SKM-1 treated with dmso at 0.1 percent for 144 hours (cell line): ENCODE measurements around the gene AGFG1.

Experiments
- DNase-seq: peaks from one replicate; lab custom pipeline; 2025; ENCODE audit not compliant: unreplicated experiment; lab: John Stamatoyannopoulos, UW

Gene AGFG1

GRCh38 chr2:227460833-227461232, 11.1 kb upstream of the AGFG1 start:
- no peak for DNase-seq

GRCh38 chr2:227461811-227462461, 10.0 kb upstream of the AGFG1 start:
- DNase-seq: no peak

GRCh38 chr2:227462462-227462951, 9.4 kb upstream of the AGFG1 start:
- DNase-seq: no peak

DNA sequence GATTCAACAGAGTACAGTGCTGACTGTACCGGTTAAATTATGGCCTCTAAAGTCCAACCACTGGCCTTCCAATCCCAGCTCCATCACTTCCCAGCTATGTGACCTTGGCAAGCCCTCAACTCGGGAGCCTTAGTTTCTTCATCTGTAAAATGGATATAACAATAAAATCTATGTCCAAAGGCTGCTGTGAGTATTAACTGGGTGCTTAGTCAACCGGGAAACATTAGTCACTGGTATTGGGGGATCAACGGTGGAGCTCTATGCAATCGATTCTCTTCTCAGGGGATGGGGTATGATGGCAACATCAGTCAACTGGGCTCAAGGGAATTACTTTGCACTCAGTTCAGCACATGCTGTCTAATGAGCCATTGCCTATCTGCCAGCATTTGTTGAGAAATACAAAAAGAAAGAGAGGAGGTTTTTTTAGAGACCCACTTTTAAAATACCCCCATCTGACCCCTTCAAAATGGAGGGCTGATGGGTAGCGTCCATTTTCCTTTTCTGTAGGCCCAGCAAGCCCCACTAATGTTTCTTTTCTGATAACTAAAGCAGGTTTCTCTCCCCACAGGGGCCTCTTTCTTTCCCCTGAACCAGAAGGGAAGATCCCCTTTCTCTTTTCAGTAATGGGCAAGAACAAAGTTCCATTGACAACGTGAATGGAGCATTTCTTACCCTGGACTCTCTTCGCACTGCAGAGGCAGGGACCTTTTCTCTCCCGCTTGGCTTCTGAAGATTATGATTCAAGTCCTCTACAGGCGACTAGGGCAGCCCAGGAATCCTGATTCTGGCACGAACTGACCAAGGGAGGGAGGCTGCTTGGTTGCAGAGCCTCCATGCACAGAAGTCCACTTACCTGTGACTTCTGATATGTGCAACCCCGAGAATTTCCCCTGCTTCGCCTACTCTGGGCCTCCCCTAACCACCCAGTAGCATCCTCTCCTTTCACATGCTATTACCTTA, 8.7 kb upstream of the AGFG1 start:
- DNase-seq: no peak

DNA sequence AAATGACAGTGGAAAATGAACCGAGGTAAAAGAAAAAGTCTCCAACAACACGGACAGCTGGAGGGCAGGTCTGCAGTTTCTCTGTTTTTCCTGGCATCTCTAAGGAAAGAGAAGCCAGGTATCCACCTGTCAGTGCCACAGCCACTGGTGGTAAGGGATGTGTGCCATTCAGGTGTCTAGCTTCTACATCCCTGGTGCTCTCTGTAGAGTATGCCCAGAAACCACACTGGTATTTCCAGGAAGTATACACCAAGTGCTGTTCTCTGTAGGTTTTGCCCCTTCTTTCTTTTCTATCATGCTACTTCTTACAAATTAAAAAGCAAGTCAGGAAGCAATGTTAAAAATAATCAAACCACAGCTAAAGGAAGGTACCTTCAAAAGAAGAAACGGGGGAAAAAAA, 7.6 kb upstream of the AGFG1 start:
- DNase-seq: no peak

- DNase-seq: no peak
Observed at GRCh38 chr2:227464851-227465250, 7.1 kb upstream of the AGFG1 start.

DNA sequence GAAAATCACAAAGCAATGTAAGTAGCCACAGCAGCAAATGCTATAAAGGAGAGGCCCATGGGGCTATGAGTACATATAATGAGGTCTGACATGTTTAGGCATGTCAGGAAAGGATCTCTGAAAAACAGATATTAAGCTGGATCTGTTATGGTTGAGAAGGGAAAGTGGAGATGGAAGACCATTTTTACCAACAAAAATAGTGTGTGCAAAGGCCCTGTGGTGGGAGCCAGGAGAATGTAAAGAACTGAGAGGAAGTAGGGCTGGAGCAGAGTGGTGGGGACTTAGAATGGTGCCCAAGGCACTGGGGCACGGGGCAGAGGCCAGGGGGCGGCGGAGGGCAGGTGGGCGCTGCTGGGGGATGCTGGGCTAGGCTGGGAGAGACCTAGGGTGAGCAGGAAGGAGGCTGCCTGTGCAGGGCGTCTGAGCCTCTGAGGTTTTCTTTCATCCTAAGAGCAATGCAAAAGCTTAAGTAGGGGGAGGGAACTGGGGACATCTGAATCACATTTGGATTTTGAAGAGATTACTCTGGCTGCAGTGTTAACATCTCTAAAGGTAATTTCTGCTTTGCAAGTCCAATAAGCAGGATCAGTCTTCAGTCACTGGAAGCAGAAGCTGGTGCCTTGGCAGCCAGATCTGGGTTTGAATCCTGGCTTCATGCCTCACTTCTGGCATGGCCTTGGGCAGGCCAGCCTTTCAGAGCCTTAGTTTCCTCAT, 4.9 kb upstream of the AGFG1 start:
- no peak for DNase-seq

DNA sequence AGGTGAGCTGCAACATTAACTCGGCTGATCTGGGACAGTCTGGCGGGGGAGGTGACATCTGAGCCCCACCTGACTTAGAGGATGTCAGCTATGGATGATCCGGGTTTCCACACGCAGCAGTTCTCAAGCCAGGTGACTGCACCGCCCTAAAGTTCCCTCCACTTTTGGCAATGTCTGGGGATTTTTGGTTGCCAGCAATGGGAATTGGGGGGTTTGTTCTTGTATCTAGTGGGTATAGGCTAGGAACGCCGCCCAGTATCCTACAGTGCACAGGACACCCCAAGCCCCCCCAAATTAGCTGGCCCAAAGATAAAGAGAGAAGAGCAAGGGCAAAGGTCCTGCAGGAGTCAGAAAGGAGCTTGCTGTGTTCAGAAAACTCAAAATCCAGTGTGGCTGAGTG, 544 bp upstream of the AGFG1 start:
- DNase-seq: no peak

DNA sequence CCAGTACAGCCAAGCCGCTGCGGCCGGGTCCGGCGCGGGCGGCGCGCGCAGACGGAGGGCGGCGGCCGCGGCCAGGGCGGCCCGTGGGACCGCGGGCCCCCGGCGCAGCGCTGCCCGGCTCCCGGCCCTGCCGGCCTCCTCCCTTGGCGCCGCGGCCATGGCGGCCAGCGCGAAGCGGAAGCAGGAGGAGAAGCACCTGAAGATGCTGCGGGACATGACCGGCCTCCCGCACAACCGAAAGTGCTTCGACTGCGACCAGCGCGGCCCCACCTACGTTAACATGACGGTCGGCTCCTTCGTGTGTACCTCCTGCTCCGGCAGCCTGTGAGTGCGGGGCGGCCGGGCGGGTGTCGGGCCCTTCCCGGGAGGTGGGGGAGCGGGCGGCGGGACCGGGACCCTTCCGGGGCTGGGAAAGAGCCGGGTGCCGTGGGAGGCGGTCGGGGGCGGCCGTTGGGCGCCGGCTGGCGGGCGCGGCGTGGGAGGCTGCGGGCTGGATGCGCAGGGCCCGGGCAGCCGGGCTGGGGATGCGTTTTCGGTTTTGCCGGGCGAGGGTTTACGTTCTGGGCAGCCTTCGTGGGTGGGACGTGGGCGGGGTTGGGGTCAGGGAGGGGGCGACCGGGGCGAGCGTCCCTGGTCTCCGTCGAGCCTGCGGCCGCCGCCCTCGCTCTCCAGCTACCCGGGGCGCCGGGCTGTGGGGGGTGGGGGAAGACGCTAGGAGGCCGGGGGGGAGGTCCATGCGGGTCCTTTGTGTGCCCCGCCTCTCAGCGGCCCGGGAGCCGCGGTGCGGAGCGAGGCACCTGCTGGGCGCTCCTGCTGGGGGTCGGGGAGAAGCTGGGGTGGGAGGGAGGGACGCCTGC, 537 bp downstream of the AGFG1 start:
- no peak for DNase-seq

- DNase-seq: no peak
Observed at GRCh38 chr2:227473122-227473461, 1.1 kb downstream of the AGFG1 start.

DNA sequence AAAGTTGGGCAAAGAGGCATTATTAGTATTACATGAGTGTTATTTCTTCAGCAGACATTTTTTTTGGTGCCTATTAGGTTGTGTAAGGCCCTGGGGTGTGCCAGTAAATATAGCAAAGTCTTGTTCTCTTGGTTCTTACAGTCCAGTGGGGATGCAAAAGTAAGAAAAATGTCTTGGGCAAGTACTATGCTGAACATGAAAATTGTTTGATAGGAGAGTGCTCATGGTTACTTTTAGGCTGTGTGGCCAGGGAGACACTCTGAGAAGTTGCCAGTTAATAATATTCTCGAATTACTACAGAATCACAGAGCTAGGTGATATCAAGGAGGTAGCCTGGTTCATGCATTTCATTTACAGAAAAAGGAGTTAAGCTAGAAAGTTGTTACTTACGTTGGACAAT, 1.9 kb downstream of the AGFG1 start:
- no peak for DNase-seq

DNA sequence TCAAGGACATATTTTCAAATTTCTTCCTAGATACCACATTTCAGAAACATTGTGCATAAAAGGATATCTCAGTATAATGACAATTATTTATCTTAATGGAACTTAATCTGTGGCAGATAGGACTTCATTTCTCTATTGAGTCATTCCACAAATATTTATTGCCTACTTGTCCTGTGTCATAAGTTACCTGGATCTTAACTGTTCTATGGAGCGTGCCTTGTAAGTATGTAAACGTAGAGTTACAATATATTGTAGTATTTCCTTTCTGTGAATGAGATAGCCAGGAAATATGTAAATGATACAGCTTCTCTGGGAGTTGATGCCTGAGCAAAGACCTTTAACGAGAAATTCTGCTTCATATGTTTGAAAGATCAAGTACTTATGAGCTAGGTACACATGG, 2.5 kb downstream of the AGFG1 start:
- no peak for DNase-seq

DNA sequence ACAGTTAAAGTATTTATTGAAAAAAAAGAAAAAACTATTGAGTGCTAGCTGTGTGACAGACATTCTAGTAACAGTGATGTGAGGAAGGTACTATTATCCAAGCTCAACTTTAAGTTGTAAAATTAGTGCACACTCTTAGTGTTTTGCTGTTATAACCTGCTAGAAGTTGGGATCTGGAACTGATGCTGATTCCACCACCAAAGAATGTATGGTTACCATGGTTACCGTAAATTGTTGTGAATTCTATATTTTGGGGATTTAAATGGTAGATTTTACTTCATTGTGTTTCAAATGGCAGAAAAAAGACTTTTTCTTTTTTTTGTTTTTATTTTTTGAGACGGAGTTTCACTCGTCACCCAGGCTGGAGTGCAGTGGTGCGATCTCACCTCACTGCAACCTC, 5.3 kb downstream of the AGFG1 start:
- DNase-seq: no peak

DNA sequence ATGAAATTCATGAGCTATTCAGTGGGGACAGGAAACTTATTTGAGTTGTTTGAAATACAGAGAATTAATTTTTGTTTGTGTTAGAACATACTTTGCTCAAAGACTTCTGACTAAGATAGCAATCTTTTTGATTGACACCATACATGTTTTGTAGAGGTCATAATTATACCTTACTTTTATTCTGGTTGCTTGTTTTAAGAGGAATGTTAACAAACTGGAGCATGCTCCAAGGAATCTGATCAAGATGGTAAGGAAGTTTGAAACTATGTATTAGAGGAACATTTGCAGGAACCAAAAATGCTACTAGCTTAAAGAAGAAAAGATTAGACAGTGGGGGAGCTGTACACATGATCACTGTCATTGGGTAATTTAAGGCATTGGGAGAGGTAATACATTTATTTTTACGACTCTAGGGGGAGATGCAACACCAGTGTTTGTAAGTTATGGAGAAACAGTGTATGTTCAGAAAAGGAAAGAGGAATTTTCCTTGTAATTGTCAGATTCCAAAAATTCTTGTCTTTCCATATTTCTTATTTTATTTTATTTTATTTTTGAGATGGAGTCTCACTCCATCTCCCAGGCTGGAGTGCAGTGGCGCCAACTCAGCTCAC, 8.0 kb downstream of the AGFG1 start:
- peak; percentile 7 for DNase-seq

DNA sequence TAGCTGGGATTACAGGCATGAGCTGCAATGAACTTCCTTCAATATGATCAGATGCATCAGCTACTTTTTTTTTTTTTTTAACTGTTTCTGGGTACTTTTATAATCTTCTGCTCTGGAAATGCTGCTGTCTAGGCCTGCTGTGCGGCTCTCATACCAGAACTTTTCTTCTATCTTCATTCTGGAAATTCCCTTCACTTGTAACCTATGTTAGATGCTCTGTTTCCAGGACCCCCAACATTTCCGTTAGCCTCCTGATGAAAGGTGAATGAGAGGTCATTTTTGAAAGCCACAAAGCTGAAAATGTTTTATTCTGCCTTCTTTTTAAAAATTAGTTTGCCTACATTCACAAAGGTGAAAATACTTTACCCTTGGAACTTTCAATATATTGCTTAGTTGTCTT, 8.6 kb downstream of the AGFG1 start:
- DNase-seq: no peak

DNA sequence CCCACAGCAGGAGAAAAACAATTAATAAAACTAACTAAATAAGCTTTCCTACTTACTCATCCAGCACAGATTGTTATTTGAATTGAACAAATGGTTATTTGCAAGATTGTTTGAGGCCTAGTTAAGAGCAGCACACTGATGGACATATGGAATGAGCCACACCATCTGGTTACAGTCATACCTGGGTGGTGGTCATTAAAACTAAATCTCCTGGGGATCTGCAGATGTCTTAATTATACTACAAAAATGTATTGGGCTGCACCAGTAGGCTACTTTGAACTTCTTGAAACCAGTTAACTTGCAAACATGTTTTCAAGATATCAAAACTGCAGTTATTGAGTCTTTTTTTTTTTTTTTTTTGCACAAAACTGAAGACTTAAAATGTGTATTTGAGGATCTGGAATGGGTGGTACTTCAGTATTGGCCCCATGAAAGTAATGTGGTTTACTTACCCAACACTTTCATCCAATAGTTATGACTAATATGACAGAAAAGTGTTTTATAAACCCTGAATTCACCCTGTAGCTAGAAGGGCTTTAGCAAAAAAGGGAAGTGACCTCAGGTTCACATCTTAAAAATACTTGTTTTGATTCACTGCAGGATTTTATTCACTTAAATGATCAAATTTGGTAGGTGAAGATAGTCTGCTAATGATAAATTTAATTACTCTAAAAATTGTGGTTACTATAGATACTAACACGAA, 10.8 kb downstream of the AGFG1 start:
- DNase-seq: no peak

DNA sequence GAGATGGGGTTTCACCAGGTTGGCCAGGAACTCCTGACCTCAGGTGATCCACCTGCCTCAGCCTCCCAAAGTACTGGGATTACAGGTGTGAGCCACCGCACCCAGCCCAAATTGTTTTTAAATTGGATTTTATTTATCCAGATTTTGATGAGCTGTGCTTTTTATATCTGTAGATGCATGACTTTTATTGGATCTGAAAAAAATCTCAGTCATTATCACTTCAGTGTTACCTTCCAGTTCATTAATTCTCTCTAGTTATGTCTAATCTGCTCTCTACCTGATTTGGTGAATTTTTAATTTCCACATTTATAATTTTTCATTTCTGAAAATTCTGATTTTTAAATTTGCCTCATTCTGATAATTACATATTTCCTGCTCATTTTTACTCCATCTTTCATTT, 13.5 kb downstream of the AGFG1 start:
- no peak for DNase-seq

- no peak for DNase-seq
Observed at GRCh38 chr2:227486688-227487087, 14.7 kb downstream of the AGFG1 start.

DNA sequence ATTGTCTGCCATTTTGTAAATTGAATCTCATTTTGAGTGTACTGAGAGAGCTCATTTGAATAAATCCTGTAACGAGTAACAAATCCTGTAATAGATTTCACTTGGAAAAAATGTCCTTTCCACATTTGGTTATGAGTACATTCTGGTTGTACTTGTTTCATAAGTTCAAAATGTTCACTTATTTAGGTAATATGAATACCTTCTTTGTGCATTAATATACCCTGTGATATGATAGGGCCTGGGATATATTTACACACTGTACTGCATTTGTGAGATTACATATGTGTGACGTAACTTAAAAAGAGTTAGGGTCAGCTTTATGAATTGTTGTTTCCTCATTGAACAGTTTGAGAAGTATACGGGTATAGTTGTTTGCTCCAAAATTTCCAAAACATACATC, 16.1 kb downstream of the AGFG1 start:
- DNase-seq: no peak

DNA sequence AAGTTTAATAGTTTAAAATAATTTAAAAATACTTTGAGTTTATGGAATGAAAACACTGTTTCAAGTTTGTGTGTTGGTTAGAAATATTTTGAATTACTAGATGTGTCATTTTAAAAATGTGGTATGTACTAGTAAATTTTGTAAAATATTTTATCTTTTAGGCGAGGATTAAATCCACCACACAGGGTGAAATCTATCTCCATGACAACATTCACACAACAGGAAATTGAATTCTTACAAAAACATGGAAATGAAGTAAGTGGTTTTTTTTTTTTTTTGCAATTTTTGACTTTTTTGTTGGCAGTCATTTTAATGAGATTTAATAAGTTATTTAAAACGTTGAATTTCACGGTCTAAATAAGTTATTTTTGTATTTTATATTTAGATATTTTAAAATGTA, 19.4 kb downstream of the AGFG1 start:
- DNase-seq: no peak
